ENCODE measurements around the gene ZBBX. TPM values are rescaled to one million over a fixed set of nuclear protein-coding genes. Genes with fewer than 3 reads are reported as not detected.

Gene ZBBX
- total RNA-seq, 1 experiment from 2014 or later: not detected

DNA sequence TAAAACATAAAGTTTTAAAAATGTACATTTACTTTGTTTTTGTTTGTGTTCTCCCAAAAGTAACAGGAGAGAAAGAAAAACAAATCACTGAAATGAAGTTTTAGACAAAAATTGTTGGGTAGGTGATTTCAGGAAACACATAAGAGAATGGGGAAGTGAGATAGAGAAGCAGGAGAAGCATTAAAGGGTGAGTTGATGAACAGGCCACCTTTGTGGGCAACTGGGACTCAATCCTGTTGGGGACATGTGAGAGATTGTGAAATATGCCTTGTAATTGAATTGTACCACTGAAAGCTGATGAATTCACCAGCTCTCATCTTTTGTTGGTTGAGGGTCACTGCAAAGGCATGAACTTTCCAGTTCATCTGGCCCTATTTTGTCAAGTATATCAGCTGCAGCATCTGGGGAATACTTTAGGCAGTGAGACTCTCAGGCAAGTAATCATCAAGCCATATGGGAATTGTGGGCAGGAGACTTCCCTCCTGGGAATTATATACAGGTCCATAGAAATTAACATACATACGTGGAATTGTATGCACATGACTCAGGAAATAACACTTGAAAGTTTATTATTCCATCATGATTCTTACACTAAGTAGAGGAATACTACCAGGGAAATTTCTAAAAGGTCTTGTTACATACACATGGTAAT, 181.0 kb downstream of the ZBBX start:
- POLR2A ChIA-PET (ENCODE audit: low non-redundant PET): no interaction called here
- TF ChIP-seq EZH2 (IDR thresholded peaks at IDR 0.05; ENCODE audit: borderline replicate concordance, low read depth, low read length, poor library complexity, severe bottlenecking): no peak
- TF ChIP-seq, protein P1, sequence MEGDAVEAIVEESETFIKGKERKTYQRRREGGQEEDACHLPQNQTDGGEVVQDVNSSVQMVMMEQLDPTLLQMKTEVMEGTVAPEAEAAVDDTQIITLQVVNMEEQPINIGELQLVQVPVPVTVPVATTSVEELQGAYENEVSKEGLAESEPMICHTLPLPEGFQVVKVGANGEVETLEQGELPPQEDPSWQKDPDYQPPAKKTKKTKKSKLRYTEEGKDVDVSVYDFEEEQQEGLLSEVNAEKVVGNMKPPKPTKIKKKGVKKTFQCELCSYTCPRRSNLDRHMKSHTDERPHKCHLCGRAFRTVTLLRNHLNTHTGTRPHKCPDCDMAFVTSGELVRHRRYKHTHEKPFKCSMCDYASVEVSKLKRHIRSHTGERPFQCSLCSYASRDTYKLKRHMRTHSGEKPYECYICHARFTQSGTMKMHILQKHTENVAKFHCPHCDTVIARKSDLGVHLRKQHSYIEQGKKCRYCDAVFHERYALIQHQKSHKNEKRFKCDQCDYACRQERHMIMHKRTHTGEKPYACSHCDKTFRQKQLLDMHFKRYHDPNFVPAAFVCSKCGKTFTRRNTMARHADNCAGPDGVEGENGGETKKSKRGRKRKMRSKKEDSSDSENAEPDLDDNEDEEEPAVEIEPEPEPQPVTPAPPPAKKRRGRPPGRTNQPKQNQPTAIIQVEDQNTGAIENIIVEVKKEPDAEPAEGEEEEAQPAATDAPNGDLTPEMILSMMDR (conservative IDR thresholded peaks at IDR 0.05; ENCODE audit: low read depth, low read length): no peak
- CTCF ChIA-PET: no interaction called here
- Histone ChIP-seq H3K9me3 (ENCODE audit: low read depth, low read length, poor library complexity, severe bottlenecking) (no peaks in the 10 kb centered on the region), H3K36me3 (ENCODE audit: insufficient read depth, low read length, poor library complexity, severe bottlenecking) (no peaks in the 10 kb centered on the region), H3K27me3 (replicated peaks; ENCODE audit: insufficient read depth, low read depth, low read length, poor library complexity) (no peaks in the 10 kb centered on the region), H3K4me1 (ENCODE audit: insufficient read depth, low read length, poor library complexity, severe bottlenecking) (no peaks in the 10 kb centered on the region), H3K4me3 (ENCODE audit: low read depth, low read length, poor library complexity, severe bottlenecking) (no peak overlapping the region), H3K27ac (ENCODE audit: low read depth, low read length, poor library complexity, severe bottlenecking) (no peak overlapping the region)
- DNase-seq (ENCODE audit: low spot score): no peak
- BruUV-seq (replicated peaks): no TSS peak
- intact Hi-C loops (cut with micrococcal nuclease; ENCODE audit: unreplicated experiment): no loop called here

Other genes starting within 250 kb of the ZBBX start
- gene SERPINI2, start 93.7 kb upstream of the ZBBX start, total RNA-seq (2021): not detected in 2 replicates